ENCODE measurements around the gene BASP1. TPM values are rescaled to one million over a fixed set of nuclear protein-coding genes. Genes with fewer than 3 reads are reported as not detected.

Gene BASP1
- total and polyA plus RNA-seq, 4 donors, result 113 to 700 (median 372) TPM

DNA sequence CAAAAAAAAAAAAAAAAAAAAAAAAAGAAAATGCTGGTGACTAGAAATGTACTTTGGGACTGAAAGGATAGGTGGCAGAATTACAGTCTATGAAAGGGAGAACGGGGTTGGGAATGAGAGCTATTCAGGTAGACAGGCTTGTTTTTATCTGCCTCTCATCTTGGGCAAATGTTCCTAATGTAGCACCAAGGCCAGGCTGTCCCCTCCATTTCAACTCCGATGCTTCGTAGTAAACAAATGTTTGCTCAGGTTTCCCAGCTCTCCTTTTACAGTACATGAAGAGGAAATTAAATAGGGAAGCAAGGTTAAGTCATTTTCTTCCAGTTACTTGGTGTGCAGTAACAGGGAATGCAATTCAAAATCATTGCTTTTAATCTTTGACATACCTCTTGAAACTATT, 4.4 kb upstream of the BASP1 start:
- H3K9me3 ChIP-seq (ENCODE audit: control insufficient read depth, insufficient read depth, low read length), result no peaks in the 10 kb centered on the region
- no peak overlapping the region for H3K4me3 ChIP-seq (ENCODE audit: low read depth, low read length)
- no peaks in the 10 kb centered on the region for H3K27me3 ChIP-seq (ENCODE audit: control insufficient read depth, insufficient read depth, low read length)
- no peak for DNase-seq (ENCODE audit: low read depth in 4 of 6, low spot score in 6 of 6)
- H3K36me3 ChIP-seq (ENCODE audit: control insufficient read depth, insufficient read depth, low read length), result no peaks in the 10 kb centered on the region
- WGBS (ENCODE audit: insufficient coverage), result 45% methylated on average over 1 of the region's 3 CpGs
- H3K4me1 ChIP-seq (ENCODE audit: control insufficient read depth, insufficient read depth, low read length), result peaks cover 4% of the 10 kb centered on the region
- H3K27ac ChIP-seq (ENCODE audit: low read depth, low read length), result no peak overlapping the region

DNA sequence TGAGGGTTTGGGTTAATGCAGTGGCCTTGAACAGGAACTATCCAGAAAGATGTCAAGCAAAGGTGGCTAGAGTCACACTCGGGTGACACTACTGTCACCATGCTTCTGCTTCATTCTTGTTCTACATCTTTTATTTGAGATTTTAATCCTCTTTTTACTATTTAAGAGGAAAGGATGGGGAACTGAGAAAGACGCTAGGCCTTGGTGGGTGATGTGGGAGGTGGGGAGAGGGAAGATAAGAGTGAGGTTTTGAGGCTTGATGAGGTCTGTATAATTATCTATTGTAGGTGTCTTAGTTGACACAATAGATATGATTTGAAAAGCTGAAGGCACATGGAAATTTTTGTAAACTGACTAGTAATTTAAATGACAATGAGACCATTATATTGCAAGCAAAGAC, 3.5 kb upstream of the BASP1 start:
- Histone ChIP-seq H3K9me3 (ENCODE audit: control insufficient read depth, insufficient read depth, low read length) (no peaks in the 10 kb centered on the region), H3K4me1 (ENCODE audit: control insufficient read depth, insufficient read depth, low read length) (peaks cover 6% of the 10 kb centered on the region), H3K27me3 (ENCODE audit: control insufficient read depth, insufficient read depth, low read length) (no peaks in the 10 kb centered on the region), H3K4me3 (ENCODE audit: low read depth, low read length) (no peak overlapping the region), H3K27ac (ENCODE audit: low read depth, low read length) (no peak overlapping the region), H3K36me3 (ENCODE audit: control insufficient read depth, insufficient read depth, low read length) (no peaks in the 10 kb centered on the region)
- DNase-seq (ENCODE audit: low read depth in 4 of 6, low spot score in 6 of 6), result no peak
- WGBS (ENCODE audit: insufficient coverage), result 57% methylated on average over 1 of the region's 2 CpGs

DNA sequence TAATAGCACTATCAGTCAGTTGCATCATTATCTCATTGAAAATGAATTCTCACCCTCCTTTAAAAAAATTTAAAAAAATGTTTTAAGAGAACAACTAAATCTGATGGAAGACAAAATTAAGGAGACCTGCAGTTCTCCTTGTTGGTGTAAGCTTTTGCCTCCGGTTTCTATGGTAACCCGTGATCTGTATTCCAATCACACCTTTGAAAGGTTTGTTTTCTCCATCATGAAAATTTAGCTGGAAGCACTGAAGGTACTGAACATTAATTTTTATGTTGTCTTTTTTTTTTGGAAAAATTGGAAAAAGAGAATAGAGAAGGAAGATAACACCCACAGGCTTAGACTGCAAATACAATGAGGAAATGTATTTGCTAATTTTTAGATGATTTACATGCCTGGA, 2.5 kb upstream of the BASP1 start:
- DNase-seq (ENCODE audit: low read depth in 4 of 6, low spot score in 6 of 6), result peak in 3 of 6 donors; percentile 65 to 94 (median 88)
- 83% methylated on average over 2 of the region's 2 CpGs for WGBS (ENCODE audit: insufficient coverage)
- no peaks in the 10 kb centered on the region for H3K9me3 ChIP-seq (ENCODE audit: control insufficient read depth, insufficient read depth, low read length)
- peak overlapping the region; percentile 59 for H3K4me3 ChIP-seq (ENCODE audit: low read depth, low read length)
- H3K4me1 ChIP-seq (ENCODE audit: control insufficient read depth, insufficient read depth, low read length), result peaks cover 8% of the 10 kb centered on the region
- no peaks in the 10 kb centered on the region for H3K36me3 ChIP-seq (ENCODE audit: control insufficient read depth, insufficient read depth, low read length)
- peak overlapping the region; percentile 61 for H3K27ac ChIP-seq (ENCODE audit: low read depth, low read length)
- H3K27me3 ChIP-seq (ENCODE audit: control insufficient read depth, insufficient read depth, low read length), result no peaks in the 10 kb centered on the region

DNA sequence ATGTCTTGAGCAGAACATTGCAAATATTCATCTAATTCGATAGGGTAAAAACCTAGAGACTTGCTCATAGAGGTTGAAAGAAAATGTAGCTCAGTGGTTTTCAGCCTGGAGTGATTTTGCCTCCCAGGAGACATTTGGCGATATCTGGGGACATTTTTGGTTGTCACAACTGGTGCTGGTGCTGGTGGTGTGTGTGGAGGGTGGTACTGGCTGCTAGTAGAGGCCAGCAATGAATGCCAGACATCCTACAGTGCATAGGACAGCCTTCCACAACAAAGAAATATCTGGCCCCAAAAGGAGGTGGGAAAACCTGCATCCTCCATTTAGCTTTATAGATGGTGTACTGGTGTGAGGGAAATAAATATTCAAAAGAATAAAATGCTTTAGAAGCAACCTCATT, 2.1 kb upstream of the BASP1 start:
- peak overlapping the region; percentile 59 for H3K4me3 ChIP-seq (ENCODE audit: low read depth, low read length)
- no peaks in the 10 kb centered on the region for H3K9me3 ChIP-seq (ENCODE audit: control insufficient read depth, insufficient read depth, low read length)
- no CpG with 5 or more reads among the region's 2 CpGs for WGBS (ENCODE audit: insufficient coverage)
- H3K27me3 ChIP-seq (ENCODE audit: control insufficient read depth, insufficient read depth, low read length), result no peaks in the 10 kb centered on the region
- H3K36me3 ChIP-seq (ENCODE audit: control insufficient read depth, insufficient read depth, low read length), result no peaks in the 10 kb centered on the region
- H3K27ac ChIP-seq (ENCODE audit: low read depth, low read length), result peak overlapping the region; percentile 61
- peaks cover 8% of the 10 kb centered on the region for H3K4me1 ChIP-seq (ENCODE audit: control insufficient read depth, insufficient read depth, low read length)
- DNase-seq (ENCODE audit: low read depth in 4 of 6, low spot score in 6 of 6), result peak in 2 of 6 donors; percentile 55 to 62

DNA sequence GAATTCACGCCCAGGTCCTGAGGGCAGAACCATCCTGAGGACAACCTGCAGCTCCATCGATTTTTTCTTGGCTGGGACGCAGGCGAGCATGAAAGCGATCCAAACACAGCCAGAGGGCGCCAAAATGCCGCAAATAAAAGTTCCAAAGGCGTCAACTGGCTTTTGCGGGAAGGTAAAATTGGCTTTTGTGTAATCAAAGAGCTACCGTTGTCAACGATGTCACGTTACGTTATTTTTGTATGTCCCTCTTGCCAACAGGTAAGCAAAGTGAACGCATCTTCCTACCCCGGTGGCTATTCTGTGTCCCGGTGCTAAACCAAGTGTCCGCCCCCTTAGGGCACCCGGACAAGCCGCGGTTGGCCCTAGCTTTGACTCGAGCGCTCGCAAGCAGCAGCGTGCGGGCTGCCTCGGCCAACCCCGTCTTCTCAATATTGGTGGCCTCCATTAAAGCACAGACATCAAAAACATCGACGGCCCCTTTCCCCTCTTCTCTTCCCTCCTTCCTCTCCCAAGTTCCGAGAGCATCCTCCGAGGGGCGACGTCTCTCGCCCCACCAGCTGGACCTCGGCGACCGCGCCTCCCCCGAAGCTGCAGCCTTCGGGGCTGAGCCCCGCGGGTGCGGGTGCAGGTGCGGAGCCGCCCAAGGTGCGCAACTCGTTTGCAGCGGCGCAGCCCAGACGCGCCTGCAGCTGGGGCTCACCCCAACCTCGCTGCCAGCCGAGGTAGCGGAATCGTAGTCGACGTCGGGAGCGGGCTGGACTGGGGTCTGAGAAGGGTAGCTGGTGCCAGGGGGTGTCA, 1.1 kb upstream of the BASP1 start:
- peak; percentile 88 to 98 (median 92) for DNase-seq (ENCODE audit: low read depth in 4 of 6, low spot score in 6 of 6)
- Histone ChIP-seq H3K27ac (ENCODE audit: low read depth, low read length) (peak overlapping the region; percentile 75), H3K9me3 (ENCODE audit: control insufficient read depth, insufficient read depth, low read length) (no peaks in the 10 kb centered on the region), H3K4me1 (ENCODE audit: control insufficient read depth, insufficient read depth, low read length) (peaks cover 8% of the 10 kb centered on the region), H3K36me3 (ENCODE audit: control insufficient read depth, insufficient read depth, low read length) (no peaks in the 10 kb centered on the region), H3K27me3 (ENCODE audit: control insufficient read depth, insufficient read depth, low read length) (no peaks in the 10 kb centered on the region), H3K4me3 (ENCODE audit: low read depth, low read length) (peak overlapping the region; percentile 59)
- WGBS (ENCODE audit: insufficient coverage), result under 1% methylated on average over 59 of the region's 59 CpGs

DNA sequence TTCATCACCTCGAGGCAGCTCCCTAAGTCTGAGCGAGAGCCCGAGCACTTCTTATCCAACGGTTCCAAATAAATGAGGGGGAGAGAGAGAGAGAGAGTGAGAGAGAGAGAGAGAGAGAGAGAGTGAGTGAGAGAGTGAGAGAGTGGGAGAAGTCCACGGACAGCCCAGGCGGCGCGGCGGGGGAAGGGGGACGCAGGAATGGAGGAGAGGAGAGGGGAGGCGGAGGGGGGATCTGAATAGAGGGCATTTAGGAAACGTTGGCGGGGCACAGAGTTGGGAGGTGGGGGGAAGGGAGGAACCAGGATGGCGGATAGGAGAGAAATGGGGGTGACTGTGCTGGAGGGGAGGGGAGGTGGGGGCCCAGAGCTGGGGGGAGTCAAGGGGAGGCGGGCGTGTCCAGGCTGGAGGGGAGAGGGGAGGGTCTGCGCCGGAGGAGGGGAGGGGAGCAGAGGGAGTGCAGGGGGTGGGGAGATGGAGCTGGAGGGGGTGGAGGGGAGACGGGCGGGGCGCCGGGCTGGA, 398 bp upstream of the BASP1 start:
- H3K27ac ChIP-seq (ENCODE audit: low read depth, low read length), result peak overlapping the region; percentile 75
- H3K4me1 ChIP-seq (ENCODE audit: control insufficient read depth, insufficient read depth, low read length), result peaks cover 8% of the 10 kb centered on the region
- 0% methylated on average over 14 of the region's 22 CpGs for WGBS (ENCODE audit: insufficient coverage)
- H3K9me3 ChIP-seq (ENCODE audit: control insufficient read depth, insufficient read depth, low read length), result no peaks in the 10 kb centered on the region
- H3K4me3 ChIP-seq (ENCODE audit: low read depth, low read length), result peak overlapping the region; percentile 59
- no peaks in the 10 kb centered on the region for H3K36me3 ChIP-seq (ENCODE audit: control insufficient read depth, insufficient read depth, low read length)
- no peaks in the 10 kb centered on the region for H3K27me3 ChIP-seq (ENCODE audit: control insufficient read depth, insufficient read depth, low read length)
- DNase-seq (ENCODE audit: low read depth in 4 of 6, low spot score in 6 of 6), result peak in 4 of 6 donors; percentile 64 to 97 (median 84)

DNA sequence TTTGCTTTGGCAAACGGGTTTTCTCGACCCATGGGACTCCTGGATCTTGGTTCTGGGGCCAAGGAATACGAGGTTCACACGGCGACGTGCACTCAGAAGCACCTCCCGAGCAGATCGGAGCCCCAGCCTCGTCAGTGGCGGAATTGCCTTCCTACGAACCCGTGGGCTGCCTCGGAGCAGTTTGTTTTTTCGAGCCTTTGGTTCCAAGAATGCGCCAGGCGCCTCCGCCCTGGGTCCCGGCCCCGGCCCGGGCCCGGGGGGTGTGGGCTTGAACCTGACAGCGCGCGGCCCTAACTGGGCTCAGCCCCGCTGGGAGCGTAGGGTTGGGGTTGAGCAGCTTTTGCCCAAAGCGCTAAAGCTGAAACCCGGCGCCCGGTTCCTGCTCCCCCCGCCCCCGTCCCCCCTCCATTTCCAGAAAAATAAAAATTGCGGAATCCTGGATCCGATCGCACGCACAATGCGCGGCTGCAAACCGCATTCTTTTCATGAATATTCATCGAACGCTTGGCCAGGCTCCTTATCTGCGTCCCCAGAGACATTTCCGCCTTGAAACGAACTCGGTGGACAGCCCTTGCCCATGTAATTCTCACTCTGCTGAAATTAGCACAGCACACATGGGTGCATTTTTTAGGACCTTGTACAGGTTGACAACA, 1.0 kb downstream of the BASP1 start:
- peak overlapping the region; percentile 82 for H3K27ac ChIP-seq (ENCODE audit: low read depth, low read length)
- no peaks in the 10 kb centered on the region for H3K9me3 ChIP-seq (ENCODE audit: control insufficient read depth, insufficient read depth, low read length)
- no peaks in the 10 kb centered on the region for H3K27me3 ChIP-seq (ENCODE audit: control insufficient read depth, insufficient read depth, low read length)
- DNase-seq (ENCODE audit: low read depth in 4 of 6, low spot score in 6 of 6), result peak in 1 of 6 donors; percentile 83
- 0% methylated on average over 45 of the region's 45 CpGs for WGBS (ENCODE audit: insufficient coverage)
- H3K36me3 ChIP-seq (ENCODE audit: control insufficient read depth, insufficient read depth, low read length), result no peaks in the 10 kb centered on the region
- peaks cover 8% of the 10 kb centered on the region for H3K4me1 ChIP-seq (ENCODE audit: control insufficient read depth, insufficient read depth, low read length)
- H3K4me3 ChIP-seq (ENCODE audit: low read depth, low read length), result peak overlapping the region; percentile 79

DNA sequence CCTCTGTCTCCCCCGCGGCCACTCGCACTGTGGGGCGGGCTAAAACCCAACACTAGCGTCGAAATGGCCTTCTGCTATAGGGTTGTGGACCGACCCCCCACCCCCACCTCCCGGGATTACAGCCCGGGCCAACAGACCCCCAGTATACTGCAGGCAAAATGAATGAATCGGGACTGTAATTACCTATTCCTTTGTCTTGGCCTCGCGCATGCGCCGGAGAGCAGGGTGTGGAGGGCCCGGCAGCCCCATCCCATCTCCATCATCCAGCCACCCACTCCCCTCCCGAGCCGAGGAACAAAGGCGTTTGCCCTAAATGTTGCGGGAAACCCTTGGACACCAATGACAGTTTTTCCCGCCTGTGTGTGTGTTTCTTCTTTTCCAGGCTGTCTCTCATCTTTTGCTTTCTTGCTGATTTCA, 1.6 kb downstream of the BASP1 start:
- Histone ChIP-seq H3K4me3 (ENCODE audit: low read depth, low read length) (peak overlapping the region; percentile 79), H3K9me3 (ENCODE audit: control insufficient read depth, insufficient read depth, low read length) (no peaks in the 10 kb centered on the region), H3K27ac (ENCODE audit: low read depth, low read length) (peak overlapping the region; percentile 82), H3K36me3 (ENCODE audit: control insufficient read depth, insufficient read depth, low read length) (no peaks in the 10 kb centered on the region), H3K27me3 (ENCODE audit: control insufficient read depth, insufficient read depth, low read length) (no peaks in the 10 kb centered on the region), H3K4me1 (ENCODE audit: control insufficient read depth, insufficient read depth, low read length) (peaks cover 8% of the 10 kb centered on the region)
- DNase-seq (ENCODE audit: low read depth in 4 of 6, low spot score in 6 of 6), result peak in 5 of 6 donors; percentile 55 to 98 (median 75)
- WGBS (ENCODE audit: insufficient coverage), result 1% methylated on average over 17 of the region's 20 CpGs

DNA sequence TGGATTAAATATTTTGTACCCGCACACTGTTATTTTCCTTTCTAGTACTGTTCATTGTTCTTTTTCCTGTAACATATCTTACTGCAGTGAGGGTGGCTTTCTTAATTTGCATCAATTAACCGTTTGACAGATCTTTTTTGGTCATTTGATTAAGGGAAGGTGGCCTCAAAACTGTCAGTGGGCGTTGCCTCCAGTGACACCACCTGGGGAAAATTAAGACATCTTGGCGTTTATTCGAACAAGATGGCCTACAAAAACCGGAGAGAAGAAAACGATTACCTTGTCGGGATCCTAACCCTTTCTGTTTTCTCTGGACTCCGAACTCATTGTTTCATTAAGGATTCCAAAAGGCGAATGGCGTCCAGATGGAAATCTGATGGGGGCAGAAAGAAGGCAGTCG, 2.0 kb downstream of the BASP1 start:
- Histone ChIP-seq H3K9me3 (ENCODE audit: control insufficient read depth, insufficient read depth, low read length) (no peaks in the 10 kb centered on the region), H3K4me1 (ENCODE audit: control insufficient read depth, insufficient read depth, low read length) (peaks cover 8% of the 10 kb centered on the region), H3K36me3 (ENCODE audit: control insufficient read depth, insufficient read depth, low read length) (no peaks in the 10 kb centered on the region), H3K27ac (ENCODE audit: low read depth, low read length) (peak overlapping the region; percentile 82), H3K27me3 (ENCODE audit: control insufficient read depth, insufficient read depth, low read length) (no peaks in the 10 kb centered on the region), H3K4me3 (ENCODE audit: low read depth, low read length) (peak overlapping the region; percentile 79)
- 19% methylated on average over 4 of the region's 12 CpGs for WGBS (ENCODE audit: insufficient coverage)
- peak in 2 of 6 donors; percentile 68 to 88 for DNase-seq (ENCODE audit: low read depth in 4 of 6, low spot score in 6 of 6)
